Subcutaneous adipose tissue (tissue), 4 donors: Measurements from ENCODE around the gene GATAD2A. TPM values are rescaled to one million over a fixed set of nuclear protein-coding genes. Genes with fewer than 3 reads are reported as not detected.

Source experiments
- total RNA-seq, 4 donors: library from RNA; depleted of rRNA; stranded (reverse); fragments of >200 nt; gene quantifications; one replicate each; pipeline ENCODE4 v1.1.0, GENCODE V29; 2016
- TF ChIP-seq, protein P1 (sequence below): fragments of 450-650 bp; IDR thresholded peaks from one replicate; pipeline ENCODE4 v1.5.1; 2016; ENCODE audit warnings: low read depth, mild to moderate bottlenecking, control low read depth, antibody characterized with exemption, moderate library complexity

GATAD2A gene
- total RNA-seq, 4 donors from 2014 or later = 24.0 to 32.0 (median 28.9) TPM

DNA sequence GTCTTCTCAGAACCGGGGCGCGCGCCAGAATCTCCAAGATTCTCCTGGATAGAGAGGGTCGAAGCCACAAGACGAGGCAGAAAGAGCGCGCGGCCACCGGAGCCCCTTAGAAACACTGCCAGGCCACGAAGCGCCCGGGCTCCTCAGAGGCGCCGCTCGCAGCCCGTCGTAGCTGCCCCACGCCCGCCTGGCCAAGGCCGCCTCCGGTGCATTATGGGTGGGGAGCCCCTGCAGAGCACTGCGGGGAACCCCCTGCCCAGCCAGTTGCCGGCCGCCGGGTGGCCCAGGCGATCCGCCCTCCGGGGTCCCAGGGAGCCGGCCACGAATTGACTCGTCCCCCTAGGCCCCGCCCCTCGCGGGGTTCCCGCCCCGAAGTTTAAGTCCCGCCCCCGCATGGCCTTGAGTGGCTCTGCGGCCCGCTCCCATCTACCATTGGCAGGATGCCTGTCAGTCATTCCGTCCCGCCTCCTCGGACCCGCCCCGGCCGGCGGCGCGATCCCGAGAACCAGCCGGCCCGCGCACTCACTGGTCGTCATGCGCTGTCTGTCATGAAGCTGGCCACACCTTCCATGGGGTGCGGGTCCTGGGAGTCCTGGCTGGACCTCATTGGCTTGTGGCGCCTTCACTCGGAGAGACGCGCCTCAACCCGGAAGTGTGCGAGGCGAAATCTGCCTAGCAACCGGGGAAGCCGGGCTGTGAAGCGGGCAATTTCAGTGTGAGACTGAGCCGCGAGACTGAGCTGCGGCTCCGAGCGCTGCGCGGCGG lies 20.2 kb upstream of the GATAD2A start:
- TF ChIP-seq, protein P1, sequence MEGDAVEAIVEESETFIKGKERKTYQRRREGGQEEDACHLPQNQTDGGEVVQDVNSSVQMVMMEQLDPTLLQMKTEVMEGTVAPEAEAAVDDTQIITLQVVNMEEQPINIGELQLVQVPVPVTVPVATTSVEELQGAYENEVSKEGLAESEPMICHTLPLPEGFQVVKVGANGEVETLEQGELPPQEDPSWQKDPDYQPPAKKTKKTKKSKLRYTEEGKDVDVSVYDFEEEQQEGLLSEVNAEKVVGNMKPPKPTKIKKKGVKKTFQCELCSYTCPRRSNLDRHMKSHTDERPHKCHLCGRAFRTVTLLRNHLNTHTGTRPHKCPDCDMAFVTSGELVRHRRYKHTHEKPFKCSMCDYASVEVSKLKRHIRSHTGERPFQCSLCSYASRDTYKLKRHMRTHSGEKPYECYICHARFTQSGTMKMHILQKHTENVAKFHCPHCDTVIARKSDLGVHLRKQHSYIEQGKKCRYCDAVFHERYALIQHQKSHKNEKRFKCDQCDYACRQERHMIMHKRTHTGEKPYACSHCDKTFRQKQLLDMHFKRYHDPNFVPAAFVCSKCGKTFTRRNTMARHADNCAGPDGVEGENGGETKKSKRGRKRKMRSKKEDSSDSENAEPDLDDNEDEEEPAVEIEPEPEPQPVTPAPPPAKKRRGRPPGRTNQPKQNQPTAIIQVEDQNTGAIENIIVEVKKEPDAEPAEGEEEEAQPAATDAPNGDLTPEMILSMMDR = no peak

DNA sequence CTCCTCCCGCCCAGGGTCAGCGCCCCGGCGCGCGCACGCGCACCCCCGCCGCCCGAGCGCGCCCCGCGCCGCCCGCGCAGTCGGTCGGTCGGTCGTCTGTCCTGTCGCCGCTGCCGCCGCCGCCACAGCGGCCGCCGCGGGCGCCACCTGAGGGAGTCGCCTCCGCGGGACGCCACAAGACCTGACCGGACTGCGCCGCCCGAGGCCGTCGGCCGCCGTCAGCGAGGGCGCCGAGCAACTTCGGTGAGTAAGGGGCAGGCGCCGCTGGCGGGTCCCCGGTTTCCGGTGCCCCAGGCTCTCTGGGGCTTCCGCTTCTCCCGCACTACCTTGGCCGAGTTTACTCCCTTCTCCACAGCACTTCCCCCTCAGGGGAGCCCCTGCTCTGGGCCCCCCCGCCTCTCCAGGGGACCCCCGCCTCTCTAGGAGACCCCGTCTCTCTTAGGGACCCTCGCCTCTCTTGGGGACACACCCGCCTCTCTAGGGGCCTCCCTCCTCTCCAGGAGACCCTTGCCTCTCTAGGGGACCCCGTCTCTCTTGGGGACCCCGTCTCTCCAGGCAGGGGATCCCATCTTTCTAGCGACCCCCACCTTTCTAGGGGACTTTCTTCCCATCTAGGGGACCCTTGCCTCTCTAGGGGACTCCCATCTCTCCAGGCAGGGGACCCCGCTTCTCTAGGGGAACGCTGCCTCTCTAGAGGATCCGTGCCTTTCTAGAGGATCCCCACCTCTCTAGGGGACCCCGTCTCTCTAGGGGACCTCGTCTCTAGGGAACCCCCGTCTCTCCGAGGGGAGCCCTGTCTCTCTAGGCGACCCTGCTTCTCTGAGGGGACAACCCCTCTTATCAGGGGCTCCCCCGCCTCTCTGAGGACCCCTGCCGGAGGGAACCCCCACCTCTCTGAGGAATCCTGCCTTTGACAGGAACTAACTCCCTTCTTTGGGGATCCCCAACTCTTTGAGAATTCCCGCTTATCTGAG lies 19.3 kb upstream of the GATAD2A start:
- TF ChIP-seq, protein P1 = no peak

DNA sequence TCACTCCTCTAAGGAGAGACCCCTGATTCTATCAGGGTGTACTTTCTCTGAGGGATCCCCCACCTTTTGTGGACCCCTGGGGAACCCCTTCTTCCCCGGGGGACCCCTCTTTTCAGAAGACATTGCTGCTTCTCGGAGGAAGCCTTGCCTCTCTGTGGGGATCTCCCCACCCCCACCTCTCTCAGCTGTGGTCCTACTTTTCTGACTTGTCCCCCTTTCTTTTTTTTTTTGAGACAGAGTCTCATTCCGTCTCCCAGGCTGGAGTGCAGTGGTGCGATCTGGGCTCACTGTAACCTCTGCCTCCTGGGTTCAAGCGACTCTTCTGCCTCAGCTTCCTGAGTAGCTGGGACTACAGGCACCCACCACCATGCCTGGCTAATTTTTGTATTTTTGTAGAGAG lies 18.4 kb upstream of the GATAD2A start:
- TF ChIP-seq, protein P1 = no peak

DNA sequence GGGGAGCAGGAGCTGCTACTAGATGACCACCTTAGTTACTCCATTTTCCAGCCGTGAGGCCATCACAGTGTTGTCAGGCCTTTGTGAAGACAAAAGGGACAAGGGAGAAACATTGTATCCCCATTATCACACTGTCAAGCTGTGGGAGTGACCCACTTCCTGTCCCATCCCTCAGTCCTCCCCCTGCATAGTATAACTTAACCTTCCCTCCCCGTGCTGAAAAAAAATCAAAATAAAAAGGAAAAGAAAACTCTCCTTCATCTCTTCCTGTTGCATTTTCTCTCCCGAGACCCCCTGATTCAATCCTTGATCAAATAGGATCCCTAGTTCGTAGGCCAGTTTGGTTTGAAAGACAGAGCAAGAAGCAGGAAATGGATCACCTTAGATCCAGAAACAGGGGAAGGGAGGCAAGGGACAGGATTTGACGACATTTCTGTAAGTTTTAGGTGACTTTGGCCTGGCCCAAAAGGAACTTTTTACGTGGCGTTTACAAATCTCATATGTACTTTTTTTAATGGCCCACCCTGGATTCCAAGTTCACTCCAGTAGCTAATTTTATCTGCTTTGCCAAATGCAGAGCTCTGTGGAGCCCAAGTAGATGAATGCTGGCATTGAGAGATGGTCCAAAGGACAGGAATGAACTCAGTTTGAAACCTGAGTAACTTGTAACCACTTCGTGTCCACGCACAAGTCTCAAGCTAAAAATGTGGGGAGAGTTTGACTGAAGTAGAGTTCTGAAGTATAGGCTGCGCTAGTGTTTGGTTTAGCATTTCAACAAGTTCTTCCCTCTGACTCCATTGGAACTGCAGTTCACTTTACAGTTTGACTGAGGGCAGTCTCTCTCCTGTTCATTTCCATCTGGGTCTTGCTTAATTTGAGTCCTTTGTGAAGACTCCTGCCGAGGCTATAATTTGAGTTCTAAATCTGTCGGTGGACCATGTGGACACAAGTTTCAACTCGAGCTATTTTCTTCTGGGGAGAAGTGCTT lies 16.6 kb upstream of the GATAD2A start:
- TF ChIP-seq, protein P1 = no peak

DNA sequence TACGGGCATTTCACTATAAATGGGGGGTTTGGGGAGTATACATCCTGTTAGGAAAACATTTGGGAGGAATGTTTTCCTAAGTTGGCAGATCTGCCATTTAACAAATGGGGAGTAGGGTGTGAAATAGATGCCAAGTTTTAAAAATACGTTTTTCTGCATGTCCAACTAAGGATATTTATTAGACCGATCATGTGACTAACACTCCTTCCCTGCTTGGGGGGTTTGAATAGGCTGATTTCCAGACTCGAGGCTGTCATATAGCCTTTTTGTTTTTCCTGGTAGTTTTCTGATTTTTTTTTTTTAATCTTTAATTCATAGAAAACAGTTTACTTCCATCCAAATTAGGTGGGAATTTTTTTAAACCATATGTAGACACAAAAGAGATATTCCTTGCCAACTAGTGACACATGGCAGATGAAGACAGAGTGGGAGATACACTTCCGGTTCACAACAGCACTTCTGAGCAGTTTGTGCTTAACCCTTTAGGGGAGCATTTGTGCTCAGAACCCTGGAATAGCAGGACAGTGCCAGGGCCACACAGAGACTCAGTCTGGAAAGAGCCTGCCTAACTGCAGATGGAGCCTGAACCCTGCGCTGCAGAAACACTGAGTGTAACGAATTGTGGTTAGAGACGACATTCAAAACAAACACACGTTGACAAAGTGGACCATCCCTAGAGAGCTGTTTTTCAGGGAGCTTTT lies 5.6 kb upstream of the GATAD2A start:
- TF ChIP-seq, protein P1 = no peak

DNA sequence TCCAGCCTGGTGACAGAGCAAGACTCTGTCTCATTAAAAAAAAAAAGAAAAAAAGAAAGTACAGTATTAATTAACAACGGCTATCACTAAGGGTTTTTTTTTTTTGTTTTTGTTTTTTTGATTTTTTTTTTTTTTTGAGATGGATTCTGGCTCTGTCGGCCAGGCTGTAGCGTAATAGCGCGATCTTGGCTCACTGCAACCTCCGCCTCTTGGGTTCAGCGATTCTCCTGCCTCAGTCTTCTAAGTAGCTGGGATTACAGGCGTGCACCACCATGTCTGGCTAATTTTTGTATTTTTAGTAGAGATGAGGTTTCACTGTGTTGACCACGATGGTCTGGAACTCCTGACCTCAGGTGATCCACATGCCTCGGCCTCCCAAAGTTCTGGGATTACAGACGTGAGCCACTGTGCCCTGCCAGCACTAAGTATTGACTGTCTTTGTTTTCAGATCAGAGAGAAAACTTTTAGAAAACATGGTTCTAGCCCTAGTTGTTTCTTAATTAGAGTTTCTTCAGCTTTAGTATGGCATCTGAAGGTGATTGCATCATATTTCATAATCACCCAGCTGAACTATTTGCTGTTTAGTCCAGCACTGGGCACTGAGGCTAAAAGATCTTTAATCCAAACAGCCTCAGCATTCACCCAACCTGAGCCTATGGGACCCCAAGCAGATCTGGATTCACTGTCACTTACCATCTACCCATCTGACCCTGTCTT lies 2.7 kb upstream of the GATAD2A start:
- TF ChIP-seq, protein P1 = no peak
